Cardiac fibroblast (primary cell): Measurements from ENCODE around the gene CNP.
"Not testable (repeated sequence)": the region's sequence is repeated elsewhere in the genome, so short reads cannot be mapped to it uniquely, and the experiment has no call there.

Experiments used
- DNase-seq, 2 donors: peaks; one replicate each; pipeline versions ENCODE4 v3.0.0 to v3.0.0-alpha.2; 2010; ENCODE audit warnings: low read depth in 2 of 2
- H3K4me3 ChIP-seq, 2 donors: replicated peaks in 1 of 2; 1 replicate in 1 of 2; 2 replicates in 1 of 2; pipeline ENCODE4 v1.5.1; 2011; ENCODE audit warnings: low read depth in 2 of 2, low read length in 2 of 2, mild to moderate bottlenecking in 2 of 2, moderate library complexity in 1 of 2
- CTCF ChIP-seq: IDR thresholded peaks from one replicate; pipeline ENCODE4 v1.5.1; 2011; ENCODE audit warnings: low read depth, mild to moderate bottlenecking, low read length, inconsistent platforms

CNP gene

GRCh38 chr17:42002175-42002791, 35.7 kb downstream of the CNP start:
- H3K4me3 ChIP-seq, result no peak overlapping the region
- no peak for TF ChIP-seq CTCF
- DNase-seq, result no peak

- DNase-seq, result peak in 1 of 2 donors; percentile 55
- no peak overlapping the region for H3K4me3 ChIP-seq
- TF ChIP-seq CTCF, result no peak
Observed at GRCh38 chr17:42002792-42003301, 36.3 kb downstream of the CNP start.

- H3K4me3 ChIP-seq, result no peak overlapping the region
- no peak for TF ChIP-seq CTCF
- DNase-seq, result no peak
Observed at GRCh38 chr17:42005166-42005565, 38.6 kb downstream of the CNP start.

- H3K4me3 ChIP-seq, result no peak overlapping the region
- peak in 1 of 2 donors; percentile 20 for DNase-seq
- peak; percentile 6 for TF ChIP-seq CTCF
Observed at GRCh38 chr17:42009170-42009569, 42.6 kb downstream of the CNP start.

GRCh38 chr17:42010266-42010680, 43.7 kb downstream of the CNP start:
- H3K4me3 ChIP-seq, result not testable (repeated sequence)
- peak; percentile 78 to 82 for DNase-seq

GRCh38 chr17:42010898-42011516, 44.4 kb downstream of the CNP start:
- peak; percentile 52 to 68 for DNase-seq
- no peak overlapping the region for H3K4me3 ChIP-seq
- no peak for TF ChIP-seq CTCF

- not testable (repeated sequence) for DNase-seq, H3K4me3 ChIP-seq
Observed at GRCh38 chr17:42012363-42012762, 45.8 kb downstream of the CNP start.

- not testable (repeated sequence) for H3K4me3 ChIP-seq, DNase-seq
Observed at GRCh38 chr17:42013740-42014139, 47.1 kb downstream of the CNP start.
